ENCODE data around the gene IL17RA. TPM values are rescaled to one million over a fixed set of nuclear protein-coding genes. Genes with fewer than 3 reads are reported as not detected.
"Not testable (repeated sequence)": the region's sequence is repeated elsewhere in the genome, so short reads cannot be mapped to it uniquely, and the experiment has no call there.

The IL17RA gene, protein sequence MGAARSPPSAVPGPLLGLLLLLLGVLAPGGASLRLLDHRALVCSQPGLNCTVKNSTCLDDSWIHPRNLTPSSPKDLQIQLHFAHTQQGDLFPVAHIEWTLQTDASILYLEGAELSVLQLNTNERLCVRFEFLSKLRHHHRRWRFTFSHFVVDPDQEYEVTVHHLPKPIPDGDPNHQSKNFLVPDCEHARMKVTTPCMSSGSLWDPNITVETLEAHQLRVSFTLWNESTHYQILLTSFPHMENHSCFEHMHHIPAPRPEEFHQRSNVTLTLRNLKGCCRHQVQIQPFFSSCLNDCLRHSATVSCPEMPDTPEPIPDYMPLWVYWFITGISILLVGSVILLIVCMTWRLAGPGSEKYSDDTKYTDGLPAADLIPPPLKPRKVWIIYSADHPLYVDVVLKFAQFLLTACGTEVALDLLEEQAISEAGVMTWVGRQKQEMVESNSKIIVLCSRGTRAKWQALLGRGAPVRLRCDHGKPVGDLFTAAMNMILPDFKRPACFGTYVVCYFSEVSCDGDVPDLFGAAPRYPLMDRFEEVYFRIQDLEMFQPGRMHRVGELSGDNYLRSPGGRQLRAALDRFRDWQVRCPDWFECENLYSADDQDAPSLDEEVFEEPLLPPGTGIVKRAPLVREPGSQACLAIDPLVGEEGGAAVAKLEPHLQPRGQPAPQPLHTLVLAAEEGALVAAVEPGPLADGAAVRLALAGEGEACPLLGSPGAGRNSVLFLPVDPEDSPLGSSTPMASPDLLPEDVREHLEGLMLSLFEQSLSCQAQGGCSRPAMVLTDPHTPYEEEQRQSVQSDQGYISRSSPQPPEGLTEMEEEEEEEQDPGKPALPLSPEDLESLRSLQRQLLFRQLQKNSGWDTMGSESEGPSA
- 76.1 and 78.3 TPM in 2 replicates for total RNA-seq

DNA sequence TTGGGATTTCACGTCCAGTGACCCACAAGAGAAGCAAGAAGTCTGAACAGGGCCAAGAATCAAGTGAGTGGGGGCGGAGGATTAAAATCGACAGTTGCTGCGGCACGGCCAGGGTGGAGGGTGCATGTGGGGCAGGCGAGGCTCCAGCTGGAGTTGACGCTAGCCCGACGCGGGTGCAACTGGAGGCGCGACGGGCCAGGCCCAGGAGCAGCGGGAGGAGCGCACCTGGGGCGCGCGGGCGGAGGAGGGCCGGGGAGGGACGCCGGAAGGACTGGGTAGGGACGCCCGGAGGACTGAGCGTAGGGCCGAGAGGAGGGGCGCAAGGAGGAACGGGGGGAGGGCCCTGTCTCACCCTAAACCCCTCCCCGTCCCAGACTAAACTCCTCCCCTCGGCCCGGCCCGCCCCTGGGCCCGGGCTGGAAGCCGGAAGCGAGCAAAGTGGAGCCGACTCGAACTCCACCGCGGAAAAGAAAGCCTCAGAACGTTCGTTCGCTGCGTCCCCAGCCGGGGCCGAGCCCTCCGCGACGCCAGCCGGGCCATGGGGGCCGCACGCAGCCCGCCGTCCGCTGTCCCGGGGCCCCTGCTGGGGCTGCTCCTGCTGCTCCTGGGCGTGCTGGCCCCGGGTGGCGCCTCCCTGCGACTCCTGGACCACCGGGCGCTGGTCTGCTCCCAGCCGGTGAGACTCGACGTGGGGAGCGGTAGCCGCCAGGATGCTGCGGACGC is at the start of gene IL17RA:
Gene IL17RA, plus strand, starts transcription at position 447 of the 723 bp plus-strand sequence. Its CDS starts 92 bp downstream, at position 539.
- intact Hi-C loops (cut with micrococcal nuclease), result loop anchor here (1.0 to 5.0 kb wide), 10 partner anchors 9 to 1068 kb away; partner anchors contain the start of genes PEX26 and USP18

DNA sequence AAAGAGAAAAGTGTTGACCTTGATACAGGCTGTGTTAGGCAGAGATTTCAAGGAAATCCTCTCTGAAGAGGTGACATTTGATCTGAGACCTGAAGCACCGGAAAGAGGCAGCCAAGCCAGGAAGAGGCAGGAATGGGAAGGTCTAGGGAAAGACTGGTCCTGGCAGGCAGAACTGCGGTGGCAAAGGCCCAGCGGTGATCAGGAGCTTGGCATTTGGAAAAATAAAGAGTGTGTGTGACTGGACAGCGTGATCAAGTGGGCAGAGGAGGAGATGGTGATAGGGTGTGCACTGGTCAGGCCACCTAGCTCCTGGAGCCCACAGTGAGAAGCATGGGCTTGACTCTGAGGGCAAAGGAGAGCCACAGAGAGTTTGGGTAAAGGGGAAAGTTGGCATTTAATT is 49.6 kb upstream of the IL17RA start:
- intact Hi-C loops (cut with micrococcal nuclease), result no loop called here

DNA sequence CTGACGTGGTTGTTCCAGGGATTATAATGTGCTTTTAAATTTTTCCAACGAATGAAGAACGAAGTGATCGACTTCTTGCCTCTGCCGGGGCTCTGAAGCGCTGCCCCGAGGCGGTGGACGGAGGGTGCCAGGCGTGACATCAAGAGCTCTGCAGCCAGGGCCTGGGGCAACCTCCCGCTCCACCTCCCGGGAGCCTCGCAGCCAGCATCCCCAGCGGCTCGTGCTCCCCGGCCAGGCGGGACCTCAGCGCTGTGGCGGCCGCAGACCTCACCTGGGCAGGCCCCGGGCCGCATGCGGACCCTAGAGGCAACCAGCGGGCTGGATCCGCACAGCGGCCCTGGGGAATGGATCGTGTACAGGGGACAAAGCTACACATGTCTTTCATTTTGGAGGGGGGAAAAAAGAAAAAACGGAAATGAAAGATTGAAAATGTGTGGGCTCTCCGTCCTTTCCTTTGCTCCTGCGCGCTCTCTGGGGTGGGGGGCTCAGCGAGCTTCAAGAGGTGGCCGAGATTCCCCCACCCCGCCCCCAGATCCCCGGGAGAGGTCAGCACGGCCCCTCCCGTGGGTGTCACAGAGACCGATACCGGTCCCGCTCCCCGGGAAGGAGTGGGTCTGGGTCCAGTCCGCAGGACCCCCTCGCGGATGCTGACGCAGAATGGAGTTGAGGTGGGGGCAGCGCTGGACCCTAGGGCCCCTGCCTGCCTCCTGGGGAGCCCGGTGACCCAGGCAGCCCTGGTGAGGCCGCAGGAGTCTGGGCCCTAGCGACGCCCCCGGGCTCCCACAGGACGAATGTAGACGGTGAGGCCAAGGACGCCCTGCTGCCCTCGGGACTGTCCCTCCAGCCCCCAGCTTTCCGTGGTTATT is 48.6 kb upstream of the IL17RA start:
- intact Hi-C loops (cut with micrococcal nuclease), result not testable (repeated sequence)

DNA sequence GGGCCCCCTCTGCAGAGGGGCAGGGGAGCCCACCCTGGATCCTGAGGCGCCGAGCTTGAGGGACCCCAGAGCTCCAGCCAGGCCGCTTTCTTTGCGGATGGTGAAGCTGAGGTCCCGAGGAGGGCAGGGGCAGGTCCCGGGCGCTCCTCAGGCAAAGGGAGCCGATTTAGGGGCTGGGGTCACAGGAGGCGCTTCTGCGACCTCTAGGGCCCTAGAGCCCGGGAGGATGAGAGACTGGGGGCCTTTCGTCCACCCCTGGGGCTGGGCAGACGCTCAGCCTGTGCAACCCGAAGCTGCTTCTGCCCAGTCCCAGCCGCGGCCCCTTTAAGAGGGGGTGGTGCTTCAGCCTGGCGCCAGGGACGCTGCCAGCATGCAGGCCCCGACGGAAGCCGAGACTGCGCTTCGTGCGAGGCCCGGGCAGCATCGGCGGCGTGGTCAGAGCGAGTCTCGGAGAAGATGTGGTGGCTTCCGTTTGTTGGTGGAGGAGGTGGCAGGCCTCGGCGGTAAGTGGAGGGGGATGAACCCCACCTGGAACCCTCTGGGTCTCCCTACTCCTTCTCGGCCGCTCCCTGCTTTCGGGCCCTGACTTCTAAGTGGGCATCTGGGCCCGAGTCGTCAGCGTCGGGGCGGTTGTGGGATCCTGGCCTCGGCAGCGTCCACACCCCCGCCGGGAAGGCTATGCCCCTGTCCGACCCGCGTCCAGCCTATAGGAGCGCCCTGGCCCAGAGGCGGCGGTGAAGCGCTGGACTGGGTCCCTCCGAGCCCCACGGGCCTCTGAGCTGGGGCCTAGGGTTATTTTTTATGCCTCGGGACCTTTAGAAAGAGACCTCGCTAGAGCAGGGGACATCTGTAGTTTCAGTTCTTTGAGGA is 47.7 kb upstream of the IL17RA start:
- intact Hi-C loops (cut with micrococcal nuclease), result not testable (repeated sequence)

DNA sequence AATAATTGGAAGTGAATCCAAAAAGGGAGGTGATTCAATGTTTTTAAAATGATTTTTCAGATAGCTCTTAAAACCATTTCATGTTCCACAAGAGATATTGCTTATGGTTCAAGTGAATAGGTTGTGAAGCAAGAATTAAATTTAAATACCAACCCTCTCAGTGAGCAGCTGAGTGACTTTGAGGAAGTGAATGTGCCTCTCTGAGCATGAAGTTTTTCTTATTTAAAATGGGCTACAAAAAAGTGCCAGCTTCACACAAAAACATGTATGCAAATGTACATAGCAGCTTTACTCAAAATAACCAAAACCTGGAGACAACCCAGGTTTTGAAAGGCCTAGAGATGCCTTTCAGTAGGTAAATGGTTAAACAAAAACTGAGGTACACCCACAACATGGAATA is 41.3 kb upstream of the IL17RA start:
- intact Hi-C loops (cut with micrococcal nuclease), result no loop called here

DNA sequence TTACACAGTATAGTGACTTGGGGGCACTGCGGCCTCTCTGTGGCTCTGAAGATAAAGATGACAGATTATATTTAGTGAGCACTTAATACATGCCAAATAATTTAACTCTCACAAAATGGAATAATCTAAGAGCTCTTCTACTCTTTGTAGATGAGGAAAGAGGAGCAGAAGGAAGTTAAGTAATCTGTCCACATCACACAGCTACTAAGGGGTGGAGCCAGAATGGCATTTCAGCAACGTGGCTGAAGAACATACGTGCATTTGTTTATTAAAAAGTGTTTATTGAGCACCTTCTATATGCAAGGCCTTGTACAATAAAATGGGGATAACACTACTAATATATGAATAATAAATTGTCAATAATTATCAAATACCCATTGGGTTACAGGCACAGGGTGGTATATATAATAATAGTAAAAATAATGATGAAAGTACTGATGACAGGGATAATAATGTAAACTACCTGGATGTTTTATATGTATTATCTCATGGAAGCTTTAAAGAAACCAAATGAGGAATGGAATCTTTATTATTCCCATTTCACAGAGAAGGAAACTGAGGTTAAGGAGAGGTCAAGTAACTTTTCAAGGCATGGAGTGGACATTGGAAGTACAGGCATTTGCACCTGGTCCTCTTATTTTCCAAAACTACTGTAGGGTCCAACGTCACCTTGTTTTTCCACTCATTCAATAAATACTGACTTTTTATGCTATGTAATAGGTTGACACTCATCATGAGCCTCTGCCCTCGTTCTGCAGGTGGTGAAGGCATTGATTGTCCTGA is 38.0 kb upstream of the IL17RA start:
- intact Hi-C loops (cut with micrococcal nuclease), result no loop called here

DNA sequence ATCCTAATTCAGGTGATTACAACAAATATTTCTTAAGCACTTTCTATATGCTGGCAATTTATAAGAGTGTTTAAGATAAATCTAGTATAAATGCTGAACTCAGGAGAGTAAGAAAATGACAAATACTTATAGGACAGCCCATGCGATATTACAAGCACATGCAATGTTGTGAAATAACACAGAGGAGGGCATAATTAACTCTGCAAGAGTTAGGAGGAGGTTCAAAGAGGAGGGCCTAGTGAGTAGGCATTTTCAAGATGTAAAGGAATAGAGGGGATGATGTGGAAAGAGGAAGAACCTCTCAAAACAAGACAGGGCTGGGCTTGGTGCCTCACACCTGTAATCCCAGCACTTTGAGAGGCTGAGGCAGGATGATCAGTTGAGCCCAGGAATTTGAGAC is 37.1 kb upstream of the IL17RA start:
- intact Hi-C loops (cut with micrococcal nuclease), result no loop called here

DNA sequence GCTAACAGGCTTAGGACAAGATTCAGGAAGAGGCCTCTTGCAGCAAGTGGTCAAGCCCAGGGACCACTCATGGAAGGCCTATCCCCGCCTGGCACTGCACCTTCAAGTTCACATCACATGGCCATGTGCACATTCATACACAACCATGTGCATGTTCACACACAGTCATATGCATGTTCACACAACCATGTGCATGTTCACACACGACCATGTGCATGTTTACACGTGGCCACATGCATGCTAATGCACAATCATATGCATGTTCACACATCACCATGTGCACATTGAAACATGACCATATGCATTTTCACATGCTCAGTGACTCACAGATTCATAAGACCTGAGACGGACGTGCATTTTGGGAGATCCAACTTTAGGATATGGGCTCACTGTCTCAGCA is 28.7 kb upstream of the IL17RA start:
- intact Hi-C loops (cut with micrococcal nuclease), result no loop called here

DNA sequence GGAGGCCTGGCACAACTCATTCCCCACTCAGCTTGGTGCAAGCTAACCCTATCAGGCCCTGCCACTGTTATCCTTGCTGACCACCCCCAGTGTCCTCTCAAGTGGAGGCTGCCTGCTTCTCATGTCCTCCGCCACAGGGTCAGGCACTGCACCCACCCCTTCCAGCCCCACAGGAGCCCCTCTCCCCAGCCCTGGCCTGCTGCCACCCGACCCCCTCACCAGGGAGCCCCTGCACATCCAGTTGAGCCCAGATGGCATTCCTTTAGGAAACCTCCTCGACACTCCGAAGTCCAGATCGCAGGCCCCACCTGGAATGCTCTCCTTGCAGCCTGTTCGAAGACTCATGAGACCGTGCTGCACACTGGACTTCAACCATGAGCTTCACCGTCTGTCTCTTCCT is 28.0 kb upstream of the IL17RA start:
- intact Hi-C loops (cut with micrococcal nuclease), result no loop called here

DNA sequence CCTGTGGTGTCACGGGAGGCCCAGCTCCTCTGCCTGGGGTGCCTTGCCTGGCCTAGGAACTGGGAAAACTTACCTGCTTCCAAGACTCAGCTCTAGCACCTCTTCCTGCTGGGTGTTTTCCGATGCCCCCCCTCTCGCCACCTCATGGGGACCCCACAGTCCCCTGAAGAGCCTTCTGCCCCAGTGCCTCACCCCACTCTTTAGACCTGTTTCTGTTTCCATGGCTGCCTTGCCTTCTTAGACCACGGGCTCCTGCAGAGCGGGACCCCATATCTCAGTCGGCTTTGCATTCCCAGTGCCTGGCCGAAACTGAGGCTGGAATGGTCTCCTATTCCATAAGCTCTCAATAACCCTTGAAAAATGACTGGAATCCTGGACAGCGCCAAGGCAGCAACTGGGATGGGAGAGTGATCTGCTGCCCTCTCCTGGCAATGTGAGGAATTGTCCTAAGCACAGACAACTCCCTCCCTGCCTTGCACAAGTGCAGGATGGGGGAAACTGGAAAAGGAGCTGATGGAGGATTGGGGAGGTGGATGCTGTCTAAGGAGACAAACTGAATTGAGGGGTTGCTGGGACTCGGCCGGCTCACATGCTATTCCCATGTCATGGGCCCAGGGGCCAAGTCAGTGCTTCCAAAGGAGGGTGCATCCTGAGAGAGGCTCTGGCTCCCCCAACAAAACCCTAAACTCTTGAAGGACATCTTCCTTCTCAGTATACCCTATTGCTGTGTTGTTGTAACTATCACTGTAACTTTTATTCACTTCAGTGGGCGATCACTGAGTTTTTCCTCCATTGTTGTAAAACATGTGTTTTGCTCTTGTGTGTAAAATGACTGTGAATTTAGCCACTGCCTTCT is 26.6 kb upstream of the IL17RA start:
- intact Hi-C loops (cut with micrococcal nuclease), result loop anchor here (1.0 kb wide), 2 partner anchors 141 to 284 kb away; no protein-coding TSS in a partner anchor

DNA sequence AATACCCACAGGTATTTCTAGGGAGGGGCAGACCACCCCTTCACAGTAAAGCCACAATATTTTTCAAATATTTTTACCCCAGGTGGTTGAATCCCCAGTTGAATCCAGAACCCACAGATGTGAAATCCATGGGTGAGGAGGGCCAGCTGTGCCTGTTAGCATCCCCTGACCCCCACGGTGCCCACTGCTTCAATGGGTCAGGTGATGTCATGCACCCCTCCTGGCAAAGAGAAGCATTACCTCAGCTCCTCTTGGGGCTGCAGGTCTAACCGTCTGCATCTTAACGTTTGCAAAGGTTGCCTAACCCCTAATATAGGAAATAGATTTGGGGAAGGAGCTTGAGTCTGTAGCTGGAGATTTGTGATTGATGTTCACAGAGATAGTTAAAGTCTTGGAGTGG is 24.7 kb upstream of the IL17RA start:
- intact Hi-C loops (cut with micrococcal nuclease), result no loop called here

DNA sequence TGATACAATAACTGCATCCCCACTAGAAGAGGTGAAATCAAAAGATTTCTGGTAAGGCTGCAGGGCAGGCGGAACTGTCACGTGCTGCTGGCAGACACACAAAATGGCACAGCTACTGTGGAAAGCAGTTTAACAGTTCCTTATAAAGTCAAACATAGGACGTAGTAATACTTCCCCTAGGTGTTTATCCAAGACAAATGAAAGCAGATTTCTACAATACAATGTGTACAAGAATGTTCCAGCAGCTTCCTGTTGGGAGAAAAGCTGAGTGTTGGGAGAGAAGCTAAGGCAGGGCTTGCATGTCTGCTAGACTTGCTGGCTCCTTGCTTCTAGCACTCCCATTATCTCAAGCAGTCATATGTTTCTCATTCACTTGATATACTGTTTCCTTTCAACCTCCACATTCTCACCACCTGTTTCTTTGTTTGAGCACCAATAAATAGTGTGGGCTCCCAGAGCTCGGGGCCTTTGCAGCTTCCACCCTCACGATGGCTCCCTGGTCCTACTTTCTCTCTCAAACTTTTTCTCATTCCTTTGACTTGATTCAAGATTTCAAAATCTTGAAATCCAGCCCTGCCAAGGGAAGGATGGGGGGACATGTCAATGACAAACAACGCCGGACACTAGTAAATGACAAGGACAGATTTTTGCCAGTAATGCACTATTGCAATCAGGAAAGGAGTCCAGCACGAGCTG is 21.2 kb upstream of the IL17RA start:
- intact Hi-C loops (cut with micrococcal nuclease), result no loop called here

DNA sequence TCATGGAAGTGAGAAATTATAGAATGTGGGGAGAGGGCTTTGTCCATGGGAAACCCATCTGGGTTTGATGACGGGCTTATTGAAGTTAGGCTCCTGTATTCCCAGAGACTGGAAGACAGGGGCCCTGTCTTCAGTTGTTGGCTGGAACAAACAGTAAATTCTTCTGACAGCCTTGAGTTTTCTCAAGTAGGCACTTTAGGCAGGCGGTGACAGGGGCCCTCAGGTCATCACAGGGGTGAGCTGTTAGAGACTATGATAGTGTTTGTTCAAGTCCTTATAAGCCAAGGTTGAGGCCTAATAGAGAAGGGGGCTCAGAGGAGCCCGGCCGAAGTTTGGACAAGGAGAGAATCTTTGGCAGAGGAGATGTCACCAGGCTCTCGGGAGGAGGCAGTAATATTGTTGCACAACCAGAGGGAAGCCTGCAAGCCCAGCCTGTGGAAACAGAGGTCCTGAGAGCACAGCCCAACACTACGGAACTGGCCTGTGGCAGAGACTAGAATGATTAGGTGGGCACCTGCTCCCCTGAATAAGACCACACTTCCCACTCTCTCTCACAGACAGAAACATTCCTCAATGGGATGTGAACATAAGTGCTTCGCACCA is 20.2 kb upstream of the IL17RA start:
- intact Hi-C loops (cut with micrococcal nuclease), result no loop called here

DNA sequence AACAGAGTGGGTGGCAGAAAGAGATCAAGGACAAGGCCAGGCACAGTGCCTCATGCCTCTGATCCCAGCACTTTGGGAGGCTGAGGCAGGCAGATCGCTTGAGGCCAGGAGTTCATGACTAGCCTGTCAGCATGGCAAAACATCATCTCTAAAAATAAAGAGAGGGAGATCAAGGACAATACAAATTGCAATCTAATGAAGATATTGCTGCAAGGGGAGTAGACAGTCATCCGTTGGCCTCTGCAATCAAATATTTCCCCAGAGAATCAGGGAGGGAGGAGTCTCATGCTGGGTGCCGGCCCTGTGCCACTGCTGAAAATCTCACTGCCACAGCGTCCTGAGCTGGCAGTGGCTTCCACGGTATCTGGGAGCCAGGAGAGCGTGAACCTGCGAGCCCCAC is 19.4 kb upstream of the IL17RA start:
- intact Hi-C loops (cut with micrococcal nuclease), result no loop called here

DNA sequence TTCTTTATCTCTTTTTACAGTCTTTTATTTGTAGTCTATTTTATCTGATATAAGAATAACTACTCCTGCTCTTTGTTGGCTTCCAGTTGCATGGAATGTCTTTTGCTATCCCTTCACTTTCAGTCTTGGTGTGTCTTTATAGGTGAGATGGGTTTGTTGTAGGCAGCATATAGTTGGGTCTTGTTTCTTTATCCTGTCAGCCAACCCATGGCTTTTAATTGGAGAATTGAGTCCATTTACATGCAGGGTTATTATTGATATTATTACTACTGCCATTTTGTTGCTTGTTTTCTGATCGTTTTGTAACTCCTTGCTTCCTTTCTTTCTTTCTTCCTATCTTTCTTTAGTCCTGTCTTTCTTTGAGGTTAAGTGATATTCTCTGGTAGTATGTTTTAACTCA is 11.9 kb upstream of the IL17RA start:
- intact Hi-C loops (cut with micrococcal nuclease), result no loop called here

DNA sequence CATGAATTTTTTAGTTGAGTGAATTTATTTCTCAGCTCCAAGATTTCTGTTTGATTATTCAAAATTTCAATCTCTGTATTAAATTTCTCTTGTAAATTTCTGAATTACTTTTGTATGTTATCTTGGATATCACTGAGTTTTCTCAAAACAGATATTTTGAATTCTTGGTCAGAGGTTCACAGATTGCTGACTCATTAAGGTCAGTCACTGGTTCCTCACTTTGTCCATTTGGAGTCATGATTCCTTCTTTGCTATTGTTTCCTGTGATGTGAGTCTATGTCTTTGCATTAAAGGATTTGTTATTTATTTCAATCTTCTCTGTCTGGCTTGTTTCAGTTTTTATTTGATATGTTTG is 10.2 kb upstream of the IL17RA start:
- intact Hi-C loops (cut with micrococcal nuclease), result loop anchor here (1.0 to 5.0 kb wide), 7 partner anchors 10 to 1002 kb away; partner anchors contain the start of genes HDHD5 and IL17RA

DNA sequence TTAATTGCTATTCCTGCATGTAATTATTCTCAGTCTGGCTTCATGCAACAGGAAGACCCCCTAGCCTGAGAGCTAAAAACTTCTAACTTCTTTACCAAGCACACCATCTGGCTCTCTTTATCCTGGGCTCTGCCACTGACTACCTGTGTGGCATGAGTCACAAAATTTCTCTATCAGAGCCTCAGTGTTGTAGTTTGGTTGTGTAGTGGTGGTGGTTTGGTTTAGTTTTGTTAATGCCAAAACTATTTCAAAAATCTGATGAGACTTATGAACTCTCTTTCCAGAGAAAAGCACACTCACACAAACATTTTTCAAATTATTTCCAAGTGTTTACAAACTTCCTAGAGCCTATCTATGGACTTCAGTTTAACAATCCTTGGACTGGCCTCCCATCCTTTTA is 7.5 kb upstream of the IL17RA start:
- intact Hi-C loops (cut with micrococcal nuclease), result loop anchor here (5.0 kb wide), 1 partner anchor 705 kb away; no protein-coding TSS in a partner anchor

All from T-helper 1 cell treated with Interleukin-12 subunit alpha and Interleukin-12 subunit beta and Interleukin-4 antibody, amounts not matched to agents 30 ng/mL and 1 ng/mL, for 36 hours (primary cell).